ENCODE data around the gene ESR1. TPM values are rescaled to one million over a fixed set of nuclear protein-coding genes. Genes with fewer than 3 reads are reported as not detected.
A peak's percentile ranks its signal among the peaks of the same experiment; 100 is the strongest.

Gene ESR1
- total and polyA plus RNA-seq, 4 donors: 0.05 to 16.1 (median 6.3) TPM

GRCh38 chr6:151826517-151827142 is 19.1 kb downstream of the ESR1 start:
- 66% methylated on average over 4 of the region's 4 CpGs for WGBS
- Histone ChIP-seq H3K36me3 (ENCODE audit: control insufficient read depth in 4 of 4, insufficient read depth in 3 of 4, low read depth in 1 of 4, low read length in 3 of 4) (no peaks in the 10 kb centered on the region), H3K9me3 (ENCODE audit: control insufficient read depth in 4 of 4, low read length in 3 of 4) (no peaks in the 10 kb centered on the region), H3K4me3 (ENCODE audit: low read depth in 1 of 3, low read length in 3 of 3) (no peak overlapping the region), H3K27ac (ENCODE audit: low read depth in 1 of 2, low read length in 2 of 2) (no peak overlapping the region), H3K4me1 (ENCODE audit: control insufficient read depth in 4 of 4, insufficient read depth in 4 of 4, low read length in 3 of 4) (peaks cover 2 to 7% (median 4%) of the 10 kb centered on the region in 4 donors), H3K27me3 (ENCODE audit: control insufficient read depth in 4 of 4, insufficient read depth in 4 of 4, low read length in 3 of 4) (no peaks in the 10 kb centered on the region), H3K9ac (ENCODE audit: low read depth in 1 of 2, low read length in 2 of 2) (no peak overlapping the region)
- DNase-seq (ENCODE audit: low spot score): no peak
- TF ChIP-seq HNF4G (IDR thresholded peaks at IDR 0.05): no peak
- TF ChIP-seq SP1 (IDR thresholded peaks at IDR 0.05): peak; percentile 22
- TF ChIP-seq YY1 (IDR thresholded peaks at IDR 0.05): peak; percentile 15
- TF ChIP-seq REST (IDR thresholded peaks at IDR 0.05): no peak
- TF ChIP-seq HNF4A (conservative IDR thresholded peaks at IDR 0.05): peak; percentile 11 to 40
- TF ChIP-seq RXRA (IDR thresholded peaks at IDR 0.05): peak; percentile 60 to 67
- TF ChIP-seq RAD21 (IDR thresholded peaks at IDR 0.05): peak in 1 of 2 donors; percentile 20

- H3K27ac ChIP-seq (ENCODE audit: low read depth in 1 of 2, low read length in 2 of 2): no peak overlapping the region
- no peaks in the 10 kb centered on the region for H3K27me3 ChIP-seq (ENCODE audit: control insufficient read depth in 4 of 4, insufficient read depth in 4 of 4, low read length in 3 of 4)
- DNase-seq (ENCODE audit: low spot score): no peak
- no peaks in the 10 kb centered on the region for H3K9me3 ChIP-seq (ENCODE audit: control insufficient read depth in 4 of 4, low read length in 3 of 4)
- WGBS: 88% methylated on average over 3 of the region's 3 CpGs
- no peaks in the 10 kb centered on the region for H3K36me3 ChIP-seq (ENCODE audit: control insufficient read depth in 4 of 4, insufficient read depth in 3 of 4, low read depth in 1 of 4, low read length in 3 of 4)
- H3K4me3 ChIP-seq (ENCODE audit: low read depth in 1 of 3, low read length in 3 of 3): no peak overlapping the region
- peaks cover 0 to under 1% (median 0%) of the 10 kb centered on the region in 4 donors for H3K4me1 ChIP-seq (ENCODE audit: control insufficient read depth in 4 of 4, insufficient read depth in 4 of 4, low read length in 3 of 4)
- H3K9ac ChIP-seq (ENCODE audit: low read depth in 1 of 2, low read length in 2 of 2): no peak overlapping the region
- no peak for TF ChIP-seq MAX (IDR thresholded peaks at IDR 0.05)
- no peak for TF ChIP-seq NR2F2 (IDR thresholded peaks at IDR 0.05)
- TF ChIP-seq FOXA2 (IDR thresholded peaks at IDR 0.05): no peak
Observed at GRCh38 chr6:151832710-151833109, 25.2 kb downstream of the ESR1 start.

- TF ChIP-seq YY1 (IDR thresholded peaks at IDR 0.05) (no peak), FOXA1 (IDR thresholded peaks at IDR 0.05) (no peak), HNF4G (IDR thresholded peaks at IDR 0.05) (no peak)
- no peak for DNase-seq (ENCODE audit: low spot score)
- WGBS: 80% methylated on average over 4 of the region's 4 CpGs
- H3K36me3 ChIP-seq (ENCODE audit: control insufficient read depth in 4 of 4, insufficient read depth in 3 of 4, low read depth in 1 of 4, low read length in 3 of 4): no peaks in the 10 kb centered on the region
- H3K4me3 ChIP-seq (ENCODE audit: low read depth in 1 of 3, low read length in 3 of 3): no peak overlapping the region
- H3K27ac ChIP-seq (ENCODE audit: low read depth in 1 of 2, low read length in 2 of 2): no peak overlapping the region
- H3K9ac ChIP-seq (ENCODE audit: low read depth in 1 of 2, low read length in 2 of 2): no peak overlapping the region
- no peaks in the 10 kb centered on the region for H3K4me1 ChIP-seq (ENCODE audit: control insufficient read depth in 4 of 4, insufficient read depth in 4 of 4, low read length in 3 of 4)
- H3K27me3 ChIP-seq (ENCODE audit: control insufficient read depth in 4 of 4, insufficient read depth in 4 of 4, low read length in 3 of 4): no peaks in the 10 kb centered on the region
- no peaks in the 10 kb centered on the region for H3K9me3 ChIP-seq (ENCODE audit: control insufficient read depth in 4 of 4, low read length in 3 of 4)
Observed at GRCh38 chr6:151835396-151835795, 27.9 kb downstream of the ESR1 start.
